ENCODE measurements around the gene ALOXE3.

The ALOXE3 gene

DNA sequence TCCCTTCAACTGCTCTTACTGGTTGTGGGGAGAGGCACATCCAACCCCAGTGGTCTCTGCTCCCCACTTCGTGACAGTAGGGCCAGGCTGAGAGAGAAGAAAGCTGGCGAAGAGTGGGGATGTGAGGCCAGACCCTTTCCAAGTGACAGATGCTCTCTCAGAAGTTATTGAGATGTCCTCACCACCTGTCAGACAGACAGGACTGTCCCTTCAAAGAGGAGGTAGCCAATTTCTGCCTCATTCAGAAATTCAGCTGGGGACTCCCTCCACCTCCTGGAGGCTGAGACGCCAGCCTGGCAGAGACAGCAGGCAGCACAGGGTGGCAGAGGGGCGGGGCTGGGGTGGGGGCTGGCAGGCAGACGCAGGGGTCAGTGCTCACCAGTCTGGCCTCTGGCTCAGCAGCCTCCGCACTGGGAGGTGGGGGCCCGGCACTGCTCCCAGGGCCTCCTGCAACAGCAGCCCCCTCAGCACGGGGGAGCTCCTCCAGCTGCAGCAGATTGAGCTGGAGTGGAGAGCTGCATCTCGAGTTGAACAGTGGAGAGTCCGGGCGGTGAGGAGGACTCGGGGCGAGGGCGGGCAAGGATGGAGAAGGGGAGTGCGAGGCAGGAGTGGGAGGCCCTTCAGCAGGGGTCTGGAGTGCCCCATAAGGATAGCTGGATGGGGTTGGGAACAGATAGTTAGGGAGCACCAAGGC lies 24.7 kb upstream of the ALOXE3 start:
- H3K27ac Mint-ChIP-seq = peak overlapping the region in 1 of 2 donors; percentile 80
- no peaks in the 10 kb centered on the region for H3K27me3 Mint-ChIP-seq
- no peaks in the 10 kb centered on the region for H3K36me3 Mint-ChIP-seq (ENCODE audit: insufficient read depth)
- H3K4me1 Mint-ChIP-seq (ENCODE audit: low read depth in 2 of 2) = peaks cover 6 to 20% of the 10 kb centered on the region in 2 donors
- no peaks in the 10 kb centered on the region for H3K9me3 Mint-ChIP-seq
- peak overlapping the region; percentile 41 to 64 for H3K4me3 Mint-ChIP-seq
- DNase-seq (peak in 1 of 3 experiments; percentile 19), ATAC-seq (replicated peaks) (no peak)

DNA sequence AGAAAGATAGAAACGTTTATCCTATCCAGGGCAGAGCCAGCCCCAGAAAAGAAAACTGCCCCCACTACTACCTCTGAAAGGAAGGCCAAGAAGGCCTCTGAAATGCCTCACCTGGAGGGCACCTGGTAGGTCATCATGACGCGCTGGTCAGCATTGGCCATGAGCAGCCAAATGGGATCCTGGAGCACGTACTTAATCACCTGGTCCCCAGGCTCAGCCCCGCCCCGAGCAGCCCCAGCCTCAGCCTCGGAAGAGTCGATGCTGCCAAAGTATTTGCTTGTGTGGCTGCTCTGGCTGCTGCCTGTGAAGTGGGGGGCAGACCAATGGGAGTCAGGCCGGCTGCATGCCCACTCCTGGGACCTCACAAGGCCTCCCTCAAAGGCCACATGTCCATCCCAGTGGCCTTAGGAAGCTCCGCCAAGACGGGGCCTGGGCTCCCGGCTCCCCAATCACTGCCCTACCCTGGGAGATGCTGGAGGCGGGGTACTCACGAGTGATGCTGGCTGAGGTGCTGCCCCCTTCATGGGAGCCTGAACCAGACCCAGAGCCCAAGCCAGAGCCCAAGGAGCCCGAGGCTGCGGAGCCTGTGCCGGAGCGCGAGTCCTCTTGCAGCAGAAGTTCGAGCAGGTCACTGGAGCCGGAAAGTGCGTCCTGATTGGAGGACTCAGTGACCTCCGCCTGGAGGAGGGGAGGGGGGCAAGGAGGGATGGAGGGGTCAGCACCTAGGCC lies 24.0 kb upstream of the ALOXE3 start:
- no peaks in the 10 kb centered on the region for H3K36me3 Mint-ChIP-seq (ENCODE audit: insufficient read depth)
- DNase-seq = peak in 2 of 3 experiments; percentile 14 to 15
- H3K27me3 Mint-ChIP-seq = no peaks in the 10 kb centered on the region
- peaks cover 6 to 16% of the 10 kb centered on the region in 2 donors for H3K4me1 Mint-ChIP-seq (ENCODE audit: low read depth in 2 of 2)
- peak overlapping the region in 1 of 2 donors; percentile 64 for H3K4me3 Mint-ChIP-seq
- H3K27ac Mint-ChIP-seq = peak overlapping the region in 1 of 2 donors; percentile 69
- no peaks in the 10 kb centered on the region for H3K9me3 Mint-ChIP-seq
- no peak for ATAC-seq (replicated peaks)

DNA sequence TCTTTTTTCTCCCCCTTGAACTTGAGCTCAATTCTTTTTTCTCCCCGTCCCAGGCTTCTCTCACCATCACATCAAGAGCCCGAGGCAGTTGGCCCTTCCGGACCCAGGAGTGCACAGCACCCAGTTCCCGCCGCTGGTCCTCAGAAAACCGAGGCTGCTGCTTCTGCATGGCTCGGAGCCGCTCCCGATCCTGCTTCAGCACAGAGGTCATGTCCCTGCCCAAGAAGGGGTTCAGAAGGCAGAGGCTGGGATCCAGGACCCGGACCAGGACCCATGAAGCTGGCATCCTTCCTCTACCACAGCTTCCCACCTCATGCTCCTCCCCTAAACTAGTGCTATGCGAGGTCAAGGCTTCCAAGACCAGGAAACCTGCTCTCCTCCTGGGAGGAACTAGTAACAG lies 23.4 kb upstream of the ALOXE3 start:
- peaks cover 3 to 13% of the 10 kb centered on the region in 2 donors for H3K4me1 Mint-ChIP-seq (ENCODE audit: low read depth in 2 of 2)
- DNase-seq (no peak), ATAC-seq (replicated peaks) (no peak)
- H3K27me3 Mint-ChIP-seq = no peaks in the 10 kb centered on the region
- H3K36me3 Mint-ChIP-seq (ENCODE audit: insufficient read depth) = no peaks in the 10 kb centered on the region
- no peaks in the 10 kb centered on the region for H3K9me3 Mint-ChIP-seq
- peak overlapping the region in 1 of 2 donors; percentile 64 for H3K4me3 Mint-ChIP-seq
- H3K27ac Mint-ChIP-seq = peak overlapping the region in 1 of 2 donors; percentile 69

DNA sequence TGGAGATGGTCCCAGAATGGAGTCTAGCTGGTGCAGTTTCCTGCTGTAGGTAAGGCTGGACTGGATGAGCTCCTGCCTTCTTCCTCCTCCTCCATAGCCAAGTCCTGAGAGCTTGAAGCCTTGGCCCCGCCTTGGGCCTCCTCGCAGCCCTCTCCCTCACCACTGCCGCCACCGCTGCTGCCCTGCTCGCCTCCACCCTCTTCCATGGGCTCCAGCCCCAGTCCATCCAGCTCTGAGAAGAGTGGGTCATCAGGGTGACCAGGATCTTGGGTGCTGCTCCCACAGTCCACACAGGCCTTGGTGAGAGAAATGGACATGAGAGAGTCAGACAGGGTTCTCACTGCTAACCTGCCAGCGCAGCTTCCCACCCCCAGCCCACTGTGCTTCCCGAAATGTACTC lies 22.7 kb upstream of the ALOXE3 start:
- Mint-ChIP-seq H3K36me3 (ENCODE audit: insufficient read depth) (no peaks in the 10 kb centered on the region), H3K9me3 (no peaks in the 10 kb centered on the region), H3K27ac (peak overlapping the region in 1 of 2 donors; percentile 69), H3K4me3 (no peak overlapping the region), H3K27me3 (no peaks in the 10 kb centered on the region), H3K4me1 (ENCODE audit: low read depth in 2 of 2) (peaks cover 0 to 10% of the 10 kb centered on the region in 2 donors)
- no peak for ATAC-seq (replicated peaks)
- DNase-seq = peak in 1 of 3 experiments; percentile 2

DNA sequence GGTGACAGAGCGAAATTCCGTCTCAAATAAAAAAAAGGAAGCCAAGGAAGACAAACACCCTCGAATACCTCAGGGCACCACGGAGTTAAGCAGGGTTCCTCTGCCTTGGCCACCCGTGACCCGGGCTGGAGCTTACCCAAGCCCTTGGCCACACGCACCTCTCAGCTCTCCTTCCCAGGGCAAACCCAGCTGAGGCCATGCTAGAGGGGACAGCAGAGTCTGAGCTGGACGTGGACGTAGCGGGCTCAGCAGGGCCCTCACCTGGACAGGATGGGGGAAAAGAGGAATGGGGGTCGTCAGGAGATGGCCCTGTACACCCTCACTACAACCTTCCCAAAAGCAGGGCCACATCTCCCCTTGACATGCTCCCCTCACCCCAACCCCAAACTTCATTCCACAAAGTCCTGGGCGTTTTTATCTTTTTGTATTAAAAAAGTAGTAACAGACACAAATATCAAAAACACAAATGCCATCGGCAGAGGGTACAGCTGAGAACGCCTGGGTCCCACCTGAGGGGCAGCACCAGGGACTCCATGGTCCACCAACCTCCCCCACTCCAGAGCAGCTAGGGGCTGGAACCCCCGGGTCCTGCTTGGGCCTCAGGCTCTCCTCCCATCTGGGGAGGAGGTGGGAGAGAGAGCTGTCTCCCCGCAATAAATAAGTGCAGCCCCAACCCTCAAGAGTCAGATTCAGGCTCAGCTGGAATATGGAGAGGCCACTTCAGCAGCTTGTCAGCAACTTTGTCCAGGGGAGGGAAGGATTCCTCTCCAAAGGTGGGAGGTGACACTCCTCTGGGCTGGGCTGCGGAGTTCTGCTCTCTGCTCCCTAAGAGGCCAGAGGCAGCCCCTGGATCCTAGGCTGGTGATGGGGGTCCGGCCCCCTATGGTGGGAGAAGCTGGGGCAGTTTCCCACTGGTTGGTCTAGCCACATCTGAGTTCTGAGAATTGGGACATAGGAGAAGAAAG lies 22.0 kb upstream of the ALOXE3 start:
- ATAC-seq (replicated peaks) = no peak
- Mint-ChIP-seq H3K36me3 (ENCODE audit: insufficient read depth) (peaks cover 5% of the 10 kb centered on the region), H3K4me3 (peak overlapping the region in 1 of 2 donors; percentile 10), H3K4me1 (ENCODE audit: low read depth in 2 of 2) (peaks cover 0 to 8% of the 10 kb centered on the region in 2 donors), H3K27ac (peak overlapping the region in 1 of 2 donors; percentile 69), H3K9me3 (no peaks in the 10 kb centered on the region), H3K27me3 (no peaks in the 10 kb centered on the region)
- peak in 1 of 3 experiments; percentile 9 for DNase-seq

DNA sequence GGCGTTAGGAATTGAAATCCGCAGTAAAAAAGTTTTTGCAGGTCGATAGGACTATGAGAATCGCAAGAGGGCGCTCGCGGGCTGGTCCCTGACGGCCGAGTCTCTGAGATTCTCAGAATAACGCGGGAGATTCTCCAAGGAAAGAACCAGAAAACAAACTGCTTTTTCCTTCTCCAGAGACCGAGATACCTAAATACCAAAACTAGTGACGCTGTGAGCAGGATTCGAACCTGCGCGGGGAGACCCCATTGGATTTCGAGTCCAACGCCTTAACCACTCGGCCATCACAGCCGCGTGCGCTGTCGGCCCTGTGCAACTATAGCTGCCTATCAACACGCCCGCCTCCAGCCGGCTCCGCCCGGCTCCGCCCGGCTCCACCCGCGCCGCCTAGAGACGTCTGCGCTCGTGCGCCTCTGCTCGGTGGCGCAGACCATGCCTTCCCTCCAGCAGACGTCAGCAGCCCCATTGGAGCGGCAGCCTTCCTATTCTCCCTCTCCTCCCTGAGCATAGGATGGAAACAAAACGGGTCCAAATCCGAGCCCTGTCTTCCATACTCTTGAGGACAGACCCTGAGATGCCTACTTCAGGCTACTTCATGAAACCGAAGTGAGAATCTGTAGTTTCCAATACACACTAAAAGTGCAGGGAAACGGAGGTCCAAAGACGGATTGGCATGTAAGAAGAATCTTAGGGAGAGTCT lies 20.5 kb upstream of the ALOXE3 start:
- DNase-seq (peak; percentile 95 to 99 (median 98)), ATAC-seq (replicated peaks) (peak; percentile 86)
- Mint-ChIP-seq H3K4me3 (no peak overlapping the region), H3K36me3 (ENCODE audit: insufficient read depth) (peaks cover 11% of the 10 kb centered on the region), H3K4me1 (ENCODE audit: low read depth in 2 of 2) (peaks cover 0 to 4% of the 10 kb centered on the region in 2 donors), H3K27me3 (no peaks in the 10 kb centered on the region), H3K27ac (no peak overlapping the region), H3K9me3 (no peaks in the 10 kb centered on the region)

DNA sequence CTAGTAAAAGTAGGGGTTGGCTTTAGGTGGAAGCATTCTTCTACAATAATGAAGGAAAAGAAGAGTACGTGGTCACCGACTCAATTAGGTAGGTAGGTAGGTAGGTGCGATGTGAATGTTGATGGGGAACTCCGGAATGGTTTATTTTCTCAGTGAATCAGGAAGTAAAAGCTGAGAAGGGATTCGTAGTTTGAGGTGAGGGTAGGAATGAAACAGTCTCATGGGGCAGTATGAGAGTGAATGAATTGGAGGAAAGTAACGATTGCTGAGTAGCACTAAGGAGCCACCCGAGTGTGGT lies 20.0 kb upstream of the ALOXE3 start:
- no peaks in the 10 kb centered on the region for H3K27me3 Mint-ChIP-seq
- no peaks in the 10 kb centered on the region for H3K9me3 Mint-ChIP-seq
- H3K27ac Mint-ChIP-seq = no peak overlapping the region
- peaks cover 0 to 2% of the 10 kb centered on the region in 2 donors for H3K4me1 Mint-ChIP-seq (ENCODE audit: low read depth in 2 of 2)
- H3K36me3 Mint-ChIP-seq (ENCODE audit: insufficient read depth) = peaks cover 16% of the 10 kb centered on the region
- no peak for ATAC-seq (replicated peaks)
- no peak overlapping the region for H3K4me3 Mint-ChIP-seq
- no peak for DNase-seq

DNA sequence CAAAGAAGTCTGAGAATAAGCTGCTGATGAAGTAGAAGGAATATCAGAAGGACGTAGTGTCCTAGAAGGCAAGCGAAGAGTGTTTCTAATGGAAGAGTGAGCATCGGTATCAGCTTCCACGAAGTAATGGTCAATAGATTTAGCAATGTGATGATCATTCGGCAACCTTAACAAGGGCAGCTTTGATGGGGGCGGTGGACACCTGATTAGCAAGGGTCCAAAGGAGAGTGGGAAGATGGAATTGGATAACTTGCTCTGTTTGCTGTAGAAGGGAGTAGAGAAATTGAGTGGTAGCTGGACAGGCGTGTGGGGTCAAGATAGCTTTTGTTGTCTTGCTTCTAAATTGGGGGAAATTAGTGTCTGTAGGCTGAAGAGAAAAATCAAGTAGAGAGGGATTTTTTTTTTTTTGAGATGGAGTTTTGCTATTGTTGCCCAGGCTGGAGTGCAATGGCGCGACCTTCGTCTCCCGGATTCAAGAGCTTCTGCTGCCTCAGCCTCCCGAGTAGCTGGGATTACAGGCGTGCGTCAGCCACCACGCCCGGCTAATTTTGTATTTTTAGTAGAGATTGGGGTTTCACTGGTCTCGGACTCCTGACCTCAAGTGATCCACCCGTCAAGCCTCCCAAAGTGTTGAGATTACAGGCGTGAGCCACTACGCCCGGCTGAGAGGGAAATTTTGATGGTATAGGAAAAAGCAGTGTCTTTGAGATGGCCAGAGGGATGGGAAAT lies 19.5 kb upstream of the ALOXE3 start:
- peaks cover 21% of the 10 kb centered on the region for H3K36me3 Mint-ChIP-seq (ENCODE audit: insufficient read depth)
- DNase-seq = no peak
- ATAC-seq (replicated peaks) = no peak
- H3K27me3 Mint-ChIP-seq = no peaks in the 10 kb centered on the region
- H3K4me3 Mint-ChIP-seq = no peak overlapping the region
- no peak overlapping the region for H3K27ac Mint-ChIP-seq
- no peaks in the 10 kb centered on the region for H3K9me3 Mint-ChIP-seq
- H3K4me1 Mint-ChIP-seq (ENCODE audit: low read depth in 2 of 2) = peaks cover 0 to 2% of the 10 kb centered on the region in 2 donors

DNA sequence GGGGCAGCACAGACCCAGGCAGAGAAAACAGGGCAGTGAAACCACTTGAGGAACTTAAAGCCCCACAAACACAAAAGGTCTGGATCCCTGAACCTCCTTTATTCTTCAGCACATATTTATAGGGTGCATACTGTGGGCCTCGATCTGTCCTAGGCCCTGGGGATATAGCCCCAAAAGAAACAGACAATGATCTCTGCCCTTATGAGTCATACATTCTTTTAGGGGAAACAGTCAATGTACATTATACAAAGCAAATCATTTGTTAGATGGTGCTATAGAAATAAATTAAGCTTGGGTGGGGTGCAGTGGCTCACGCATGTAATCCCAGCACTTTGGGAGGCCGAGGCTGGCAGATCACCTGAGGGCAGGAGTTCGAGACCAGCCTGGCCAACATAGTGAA lies 15.6 kb upstream of the ALOXE3 start:
- DNase-seq (no peak), ATAC-seq (replicated peaks) (no peak)
- Mint-ChIP-seq H3K27ac (no peak overlapping the region), H3K36me3 (ENCODE audit: insufficient read depth) (peaks cover 29% of the 10 kb centered on the region), H3K4me3 (no peak overlapping the region), H3K4me1 (ENCODE audit: low read depth in 2 of 2) (no peaks in the 10 kb centered on the region), H3K27me3 (no peaks in the 10 kb centered on the region), H3K9me3 (no peaks in the 10 kb centered on the region)

DNA sequence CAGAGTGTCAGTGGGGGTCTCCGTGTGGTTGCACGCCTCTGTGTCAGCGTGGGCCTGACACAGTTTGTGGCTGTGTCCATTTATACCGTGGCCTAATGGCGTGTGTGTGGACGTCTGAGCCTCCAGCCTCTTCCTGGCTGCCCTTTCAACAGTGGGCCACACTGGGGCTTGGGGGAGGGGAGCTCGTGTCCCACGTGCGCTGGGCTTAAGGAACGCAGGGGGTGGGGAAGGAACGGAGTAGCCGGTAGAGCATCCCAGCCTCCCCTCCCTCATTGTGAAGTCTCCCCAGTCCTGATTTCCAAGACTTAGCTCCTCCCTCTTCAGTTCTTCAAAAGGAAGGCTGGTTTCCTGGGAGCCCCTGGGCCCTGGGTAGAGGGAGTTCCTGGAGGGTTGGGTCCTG lies 15.1 kb upstream of the ALOXE3 start:
- ATAC-seq (replicated peaks) = no peak
- Mint-ChIP-seq H3K4me1 (ENCODE audit: low read depth in 2 of 2) (no peaks in the 10 kb centered on the region), H3K9me3 (no peaks in the 10 kb centered on the region), H3K27me3 (no peaks in the 10 kb centered on the region), H3K36me3 (ENCODE audit: insufficient read depth) (peaks cover 29% of the 10 kb centered on the region), H3K4me3 (no peak overlapping the region), H3K27ac (no peak overlapping the region)
- DNase-seq = no peak

DNA sequence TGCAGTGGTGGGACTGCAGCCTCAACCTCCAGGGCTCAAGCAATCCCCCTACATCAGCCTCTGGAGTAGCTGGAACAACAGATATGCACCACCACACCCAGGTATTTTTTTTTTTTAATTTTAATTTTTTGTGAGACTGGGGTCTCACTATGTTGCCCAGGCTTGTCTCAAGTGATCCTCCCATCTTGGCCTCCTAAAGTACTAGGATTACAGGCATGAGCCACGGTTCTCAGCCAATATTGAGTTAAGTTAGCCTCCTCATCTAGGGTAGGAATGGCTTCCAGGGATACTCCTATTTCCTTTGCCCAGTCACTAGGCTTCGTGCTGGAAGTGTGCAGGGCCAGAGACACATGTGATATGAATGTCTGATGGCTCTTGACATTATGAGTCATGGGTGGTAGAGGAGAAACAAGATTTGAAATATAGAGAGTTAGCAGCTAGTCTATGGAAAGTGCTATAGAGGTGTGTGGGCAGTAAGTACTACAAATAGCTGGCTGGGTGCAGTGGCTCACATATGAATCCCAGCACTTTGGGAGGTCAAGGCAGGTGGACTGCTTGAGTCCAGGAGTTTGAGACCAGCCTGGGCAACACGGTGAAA lies 13.6 kb upstream of the ALOXE3 start:
- peaks cover 4% of the 10 kb centered on the region in 2 donors for H3K4me1 Mint-ChIP-seq (ENCODE audit: low read depth in 2 of 2)
- H3K9me3 Mint-ChIP-seq = no peaks in the 10 kb centered on the region
- H3K27me3 Mint-ChIP-seq = peaks cover 0 to 7% of the 10 kb centered on the region in 2 donors
- H3K4me3 Mint-ChIP-seq = no peak overlapping the region
- ATAC-seq (replicated peaks) (no peak), DNase-seq (no peak)
- H3K27ac Mint-ChIP-seq = no peak overlapping the region
- peaks cover 30% of the 10 kb centered on the region for H3K36me3 Mint-ChIP-seq (ENCODE audit: insufficient read depth)

DNA sequence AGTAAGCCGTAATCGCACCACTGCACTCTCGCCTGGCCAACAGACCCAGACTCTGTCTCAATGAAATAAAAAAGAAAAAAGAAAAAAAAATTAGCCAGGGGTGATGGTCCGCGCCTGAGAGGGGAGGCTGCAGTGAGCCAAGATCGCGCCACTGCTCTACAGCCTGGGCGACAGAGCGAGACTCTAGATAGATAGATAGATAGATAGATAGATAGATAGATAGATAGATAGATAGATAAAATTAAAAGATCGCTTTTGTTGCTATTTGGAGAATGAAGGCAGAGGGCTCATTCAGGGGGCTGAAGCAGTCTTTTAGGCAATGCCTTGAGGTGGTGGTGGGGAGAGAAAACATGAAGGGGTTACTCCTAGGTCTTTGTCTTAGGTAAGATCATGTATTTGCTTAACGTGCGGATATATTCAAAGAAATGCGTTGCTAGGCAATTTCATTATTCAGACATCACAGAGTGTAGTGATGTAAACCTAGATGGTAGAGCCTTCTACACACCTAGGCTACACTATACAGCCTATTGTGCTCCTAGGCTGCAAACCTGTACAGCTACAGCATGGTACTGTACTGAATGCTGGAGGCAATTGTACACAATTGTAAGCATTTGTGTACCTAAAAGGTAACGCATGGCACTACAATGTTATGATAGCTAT lies 9.9 kb upstream of the ALOXE3 start:
- peaks cover 45% of the 10 kb centered on the region for H3K36me3 Mint-ChIP-seq (ENCODE audit: insufficient read depth)
- peaks cover 0 to 2% of the 10 kb centered on the region in 2 donors for H3K9me3 Mint-ChIP-seq
- DNase-seq (no peak), ATAC-seq (replicated peaks) (no peak)
- H3K27ac Mint-ChIP-seq = no peak overlapping the region
- peak overlapping the region in 1 of 2 donors; percentile 14 for H3K4me3 Mint-ChIP-seq
- peaks cover 7 to 35% of the 10 kb centered on the region in 2 donors for H3K27me3 Mint-ChIP-seq
- H3K4me1 Mint-ChIP-seq (ENCODE audit: low read depth in 2 of 2) = peaks cover 34 to 37% of the 10 kb centered on the region in 2 donors

Data from effector memory CD8-positive, alpha-beta T cell (primary cell).